Vagina (tissue), 2 donors: ENCODE measurements around the gene AIFM3.

Source experiments
- CTCF ChIP-seq, 3 experiments: fragments of 450-650 bp in 2 of 3; fragments of 200-600 bp in 1 of 3; sonication (generic) in 1 of 3; IDR thresholded peaks; one replicate each; pipeline ENCODE4 v1.5.1; 2017 to 2019; ENCODE audit warnings: antibody characterized with exemption in 3 of 3, mild to moderate bottlenecking in 2 of 3, moderate library complexity in 2 of 3
- POLR2AphosphoS5 ChIP-seq, 2 donors: sonication (generic); formaldehyde crosslinking; IDR thresholded peaks; one replicate each; pipeline ENCODE4 v1.9.0; 2017; ENCODE audit warnings: antibody characterized with exemption in 2 of 2, mild to moderate bottlenecking in 2 of 2, low read depth in 1 of 2; ENCODE audit not compliant: insufficient read depth in 1 of 2

GRCh38 chr22:21015466-21016006 lies 48.5 kb downstream of the AIFM3 start:
- TF ChIP-seq CTCF (IDR thresholded peaks at IDR 0.05) (no peak), POLR2AphosphoS5 (IDR thresholded peaks at IDR 0.05; ENCODE audit: insufficient read depth in 1 of 2, low read depth in 1 of 2) (no peak)
